HepG2 (cell line): ENCODE measurements around the gene TCERG1. TPM values are rescaled to one million over a fixed set of nuclear protein-coding genes. Genes with fewer than 3 reads are reported as not detected.

Experiments used
- ATAC-seq: fragments of 200-7000 bp; cut with Tn5 transposase; 3 replicates; pipeline ENCODE4 v1.9.1; 2020; ENCODE audit warnings: mild to moderate bottlenecking, moderate library complexity
- BruUV-seq: library from RNA; stranded (reverse); fragments of 400-500 nt; replicated peaks from 2 replicates; lab custom pipeline; 2021; lab: Mats Ljungman, UMichigan
- CTCF ChIA-PET: fragments of 300-600 bp; formaldehyde crosslinking; extraction: SDS; loops from one replicate; lab custom pipeline; 2021; ENCODE audit warnings: low total read pairs, inconsistent platforms, low intra/inter-chr PET ratio; lab: Yijun Ruan, JAX
- POLR2A ChIA-PET: fragments of 350-600 bp; sonication (Branson Sonifier 250); formaldehyde crosslinking; loops from one replicate; lab custom pipeline; 2020; ENCODE audit warnings: antibody characterized with exemption, inconsistent platforms; lab: Yijun Ruan, JAX
- DNase-seq: peaks from one replicate; pipeline ENCODE4 v3.0.0-alpha.2; 2015; ENCODE audit warnings: low spot score
- FAIRE-seq: peaks from 3 replicates; lab custom pipeline; 2011; peaks lifted over from hg19 to GRCh38; lab: Jason Lieb, UNC
- H2AFZ ChIP-seq: one replicate; pipeline ENCODE4 v1.6.1; 2011; ENCODE audit warnings: low read length, inconsistent platforms
- H3K27ac ChIP-seq: fragments of 300-600 bp; 3 replicates; pipeline ENCODE4 v1.8.0; 2011; ENCODE audit warnings: mixed run types, mild to moderate bottlenecking, mixed read lengths, low read length, inconsistent platforms; ENCODE audit not compliant: insufficient read depth; ENCODE audit errors: extremely low read length
- H3K27me3 ChIP-seq, 2 experiments: fragments of 200-600 bp in 1 of 2; 2 replicates in 1 of 2; 3 replicates in 1 of 2; pipeline versions ENCODE4 v1.6.0 to v1.8.0; 2011; ENCODE audit warnings: low read length in 2 of 2, mild to moderate bottlenecking in 2 of 2, moderate library complexity in 2 of 2, inconsistent platforms in 1 of 2; ENCODE audit not compliant: insufficient read depth in 2 of 2, control insufficient read depth in 1 of 2
- H3K36me3 ChIP-seq, 2 experiments: fragments of 200-600 bp in 1 of 2; replicated peaks in 1 of 2; 2 replicates in 1 of 2; 3 replicates in 1 of 2; pipeline versions ENCODE4 v1.5.1 to v1.8.0; 2011; ENCODE audit warnings: low read length in 2 of 2, inconsistent platforms in 1 of 2; ENCODE audit not compliant: insufficient read depth in 2 of 2, control insufficient read depth in 1 of 2
- H3K4me1 ChIP-seq: 2 replicates; pipeline ENCODE4 v1.5.1; 2012; ENCODE audit warnings: low read length, inconsistent platforms; ENCODE audit not compliant: insufficient read depth
- H3K4me2 ChIP-seq: 2 replicates; pipeline ENCODE4 v1.6.0; 2011; ENCODE audit warnings: low read depth, low read length, inconsistent platforms
- H3K4me3 ChIP-seq, 3 experiments: fragments of 200-600 bp in 1 of 3; sonication (generic), shearing (Covaris generic) in 1 of 3; replicated peaks in 1 of 3; 2 replicates each; pipeline ENCODE4 v1.5.1; 2011 to 2016; ENCODE audit warnings: low read length in 3 of 3, inconsistent platforms in 2 of 3, low read depth in 2 of 3, mild to moderate bottlenecking in 2 of 3, control low read depth in 1 of 3, mixed read lengths in 1 of 3; ENCODE audit not compliant: insufficient read depth in 1 of 3
- H3K79me2 ChIP-seq: one replicate; pipeline ENCODE4 v1.6.1; 2011; ENCODE audit warnings: low read length, inconsistent platforms; ENCODE audit not compliant: insufficient read depth
- H3K9ac ChIP-seq: 2 replicates; pipeline ENCODE4 v1.6.0; 2011; ENCODE audit warnings: mild to moderate bottlenecking, low read depth, low read length, inconsistent platforms; ENCODE audit not compliant: insufficient read depth
- H3K9me3 ChIP-seq: 2 replicates; pipeline ENCODE4 v1.5.1; 2012; ENCODE audit warnings: mild to moderate bottlenecking, low read length
- H4K20me1 ChIP-seq: 2 replicates; pipeline ENCODE4 v1.6.0; 2011; ENCODE audit warnings: inconsistent platforms, mild to moderate bottlenecking, low read length, moderate library complexity; ENCODE audit not compliant: insufficient read depth
- ARNT2 ChIP-seq: sonication (generic); formaldehyde crosslinking; IDR thresholded peaks from 2 replicates; pipeline ENCODE4 v1.8.0; 2022; ENCODE audit warnings: mild to moderate bottlenecking, low read depth, missing genetic modification reagents, moderate library complexity
- CEBPB ChIP-seq: IDR thresholded peaks from 2 replicates; pipeline ENCODE4 v1.6.1; 2011; ENCODE audit warnings: low read depth, low read length, improper control_type of control experiment, borderline replicate concordance
- MAX ChIP-seq: IDR thresholded peaks from 2 replicates; pipeline ENCODE4 v1.6.1; 2012; ENCODE audit warnings: inconsistent platforms
- MEF2D ChIP-seq: sonication (generic); formaldehyde crosslinking; IDR thresholded peaks from 2 replicates; pipeline ENCODE4 v1.5.1; 2020; ENCODE audit warnings: mild to moderate bottlenecking, missing genetic modification reagents
- ZBTB2 ChIP-seq: sonication (generic); formaldehyde crosslinking; IDR thresholded peaks from 2 replicates; pipeline ENCODE4 v1.8.0; 2022; ENCODE audit warnings: low read depth, missing genetic modification reagents
- ZNF121 ChIP-seq: sonication (generic); formaldehyde crosslinking; IDR thresholded peaks from 2 replicates; pipeline ENCODE4 v1.5.0; 2020; ENCODE audit warnings: mild to moderate bottlenecking, missing genetic modification reagents
- ZNF468 ChIP-seq: sonication (generic); formaldehyde crosslinking; IDR thresholded peaks from 2 replicates; pipeline ENCODE4 v1.8.0; 2022; ENCODE audit warnings: mild to moderate bottlenecking, moderate library complexity, missing genetic modification reagents
- WGBS: methylation state at CpG from one replicate; pipeline ENCODE4 v1.1.6; 2017; ENCODE audit warnings: low lambda C conversion rate; 5-methylcytosine and 5-hydroxymethylcytosine counted together
- in situ Hi-C: cut with HindIII; loops from 2 replicates; pipeline ENCODE4 v1.10.0; 2017; ENCODE audit warnings: low pct_unique_long_range_greater_than_20kb; ENCODE audit not compliant: extremely low pct_ligation_motif_present
- intact Hi-C: fragments of 100-400 bp; cut with micrococcal nuclease; formaldehyde crosslinking; loops from one replicate; pipeline ENCODE4 v1.10.0; 2022; ENCODE audit not compliant: unreplicated experiment
- polyA plus RNA-seq, 8 experiments: library from polyadenylated mRNA; depleted of rRNA in 3 of 8; stranded (reverse) in 7 of 8; unstranded in 1 of 8; fragments of >200 nt; fragmentation: Illumina TruSeq in 4 of 8; extraction: Trizol in 4 of 8; gene quantifications; 2 replicates each; pipeline versions ENCODE4 v1.2.1 to v1.2.3, GENCODE V29; 2011 to 2016; ENCODE audit warnings: low read depth in 4 of 8, missing spikeins in 1 of 8, mixed read lengths in 1 of 8; ENCODE audit not compliant: insufficient read depth in 1 of 8
- total RNA-seq, 5 experiments: library from RNA; depleted of rRNA; stranded (reverse); fragments of >200 nt; fragmentation: Illumina TruSeq; extraction: Trizol; gene quantifications; 2 replicates each; pipeline ENCODE4 v1.2.3, GENCODE V29; 2016; ENCODE audit warnings: low read depth in 1 of 5

Gene TCERG1
- total and polyA plus RNA-seq, 2 of the 13 experiments (the other 11 are each of a cell fraction or from before 2014, with no cell fraction given) = 71.7 to 86.6 TPM

- TF ChIP-seq ZNF121 (CRISPR knock-in tag) = no peak
- TF ChIP-seq CEBPB = peak; percentile 95
- no peak for TF ChIP-seq ARNT2 (CRISPR knock-in tag)
- TF ChIP-seq ZBTB2 (CRISPR knock-in tag) = no peak
- no peak for TF ChIP-seq ZNF468 (CRISPR knock-in tag)
- no peak for TF ChIP-seq MEF2D (CRISPR knock-in tag)
- TF ChIP-seq, all 625 proteins: peak for 3
Observed at GRCh38 chr5:146510559-146511125, 63.5 kb downstream of the TCERG1 start (continued).

- Histone ChIP-seq H3K27ac (no peak overlapping the region), H4K20me1 (no peaks in the 10 kb centered on the region), H2AFZ (no peak overlapping the region), H3K27me3 (no peaks in the 10 kb centered on the region), H3K36me3 (peaks cover 4 to 29% of the 10 kb centered on the region in 2 experiments), H3K79me2 (no peaks in the 10 kb centered on the region), H3K4me3 (no peak overlapping the region), H3K9me3 (no peaks in the 10 kb centered on the region), H3K9ac (no peak overlapping the region), H3K4me2 (no peak overlapping the region), H3K4me1 (no peaks in the 10 kb centered on the region)
- ATAC-seq (no peak), DNase-seq (no peak), FAIRE-seq (no peak)
- CTCF ChIA-PET = no interaction called here
- in situ Hi-C loops (no loop called here), intact Hi-C loops (no loop called here)
- no TSS peak for BruUV-seq
- WGBS = 95% methylated on average over 2 of the region's 2 CpGs
- no peak for TF ChIP-seq MAX
- POLR2A ChIA-PET = no interaction called here
Observed at GRCh38 chr5:146513462-146513861, 66.3 kb downstream of the TCERG1 start.
